ENCODE data around the gene ZNF835.

GRCh38 chr19:56643460-56643955 lies 28.0 kb downstream of the ZNF835 start:
- TF ChIP-seq CTCF (IDR thresholded peaks at IDR 0.05) (no peak), POLR2A (IDR thresholded peaks at IDR 0.05) (no peak), EP300 (IDR thresholded peaks at IDR 0.05) (no peak)
